Eye (tissue), 1 donor: ENCODE results near the gene PARVG.

Experiments
- DNase-seq: peaks from one replicate; pipeline ENCODE4 v3.0.0-alpha.2; 2015

Gene PARVG

GRCh38 chr22:44180706-44181032 lies at the start of gene PARVG:
Gene PARVG (plus strand): TSS chr22:44180925. CDS start chr22:44183330, 2,405 bp downstream.
- DNase-seq: no peak

GRCh38 chr22:44131412-44131811 lies 49.3 kb upstream of the PARVG start:
- DNase-seq: no peak

GRCh38 chr22:44131989-44132685 lies 48.6 kb upstream of the PARVG start:
- DNase-seq: no peak

GRCh38 chr22:44132724-44133123 lies 48.0 kb upstream of the PARVG start:
- no peak for DNase-seq

GRCh38 chr22:44133161-44133560 lies 47.6 kb upstream of the PARVG start:
- DNase-seq: no peak

- DNase-seq: no peak
Observed at GRCh38 chr22:44133901-44134571, 46.7 kb upstream of the PARVG start.

GRCh38 chr22:44136112-44136511 lies 44.6 kb upstream of the PARVG start:
- no peak for DNase-seq

GRCh38 chr22:44136786-44137185 lies 43.9 kb upstream of the PARVG start:
- DNase-seq: no peak

GRCh38 chr22:44137415-44137814 lies 43.3 kb upstream of the PARVG start:
- DNase-seq: no peak

GRCh38 chr22:44139773-44140172 lies 41.0 kb upstream of the PARVG start:
- no peak for DNase-seq

GRCh38 chr22:44142421-44143104 lies 38.2 kb upstream of the PARVG start:
- DNase-seq: no peak

GRCh38 chr22:44143105-44143474 lies 37.6 kb upstream of the PARVG start:
- DNase-seq: no peak

GRCh38 chr22:44143579-44143978 lies 37.1 kb upstream of the PARVG start:
- peak; percentile 39 for DNase-seq

- DNase-seq: no peak
Observed at GRCh38 chr22:44144046-44144569, 36.6 kb upstream of the PARVG start.

GRCh38 chr22:44145544-44145943 lies 35.2 kb upstream of the PARVG start:
- peak; percentile 47 for DNase-seq

- DNase-seq: peak; percentile 28
Observed at GRCh38 chr22:44146088-44146861, 34.5 kb upstream of the PARVG start.

GRCh38 chr22:44147008-44147645 lies 33.6 kb upstream of the PARVG start:
- DNase-seq: peak; percentile 76

GRCh38 chr22:44147821-44148574 lies 32.7 kb upstream of the PARVG start:
- peak; percentile 72 for DNase-seq

- DNase-seq: no peak
Observed at GRCh38 chr22:44151676-44152075, 29.0 kb upstream of the PARVG start.

GRCh38 chr22:44153710-44154109 lies 27.0 kb upstream of the PARVG start:
- peak; percentile 70 for DNase-seq

GRCh38 chr22:44154436-44154942 lies 26.2 kb upstream of the PARVG start:
- DNase-seq: no peak

GRCh38 chr22:44155115-44155514 lies 25.6 kb upstream of the PARVG start:
- DNase-seq: no peak
